22Rv1 (cell line): Measurements from ENCODE around the gene ZBTB45.

Experiments
- H3K27ac ChIP-seq: fragments of 450-650 bp; 2 replicates; pipeline ENCODE4 v1.5.1; 2017
- ZFX ChIP-seq: fragments of 450-650 bp; IDR thresholded peaks from 2 replicates; pipeline ENCODE4 v1.6.1; 2017; ENCODE audit warnings: antibody characterized with exemption, borderline replicate concordance
- TF ChIP-seq, protein P1 (sequence below): fragments of 450-650 bp; IDR thresholded peaks from 2 replicates; pipeline ENCODE4 v1.5.1; 2017; ENCODE audit warnings: mild to moderate bottlenecking

Gene ZBTB45

DNA sequence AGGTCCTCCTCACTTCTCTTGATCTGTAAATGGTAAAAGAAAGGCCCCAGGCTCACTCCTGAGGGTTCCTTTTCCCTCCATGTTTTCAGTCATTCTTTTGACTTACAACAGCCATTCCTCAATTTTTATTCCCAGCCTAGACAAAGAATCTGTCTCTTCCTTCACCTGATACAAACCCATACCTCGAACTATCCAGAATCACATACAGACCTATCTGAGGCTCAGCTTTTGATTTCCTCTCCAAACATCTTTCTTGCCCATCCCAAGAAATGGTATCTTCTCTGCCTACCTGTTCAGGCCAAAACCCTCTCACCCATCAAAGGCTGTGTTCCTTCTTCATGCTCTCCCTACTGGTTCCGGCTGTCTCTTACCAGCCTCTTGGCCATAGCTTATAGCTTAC, 33.0 kb upstream of the ZBTB45 start:
- peak overlapping the region; percentile 99 for H3K27ac ChIP-seq
- TF ChIP-seq ZFX, result no peak
- TF ChIP-seq, protein P1, sequence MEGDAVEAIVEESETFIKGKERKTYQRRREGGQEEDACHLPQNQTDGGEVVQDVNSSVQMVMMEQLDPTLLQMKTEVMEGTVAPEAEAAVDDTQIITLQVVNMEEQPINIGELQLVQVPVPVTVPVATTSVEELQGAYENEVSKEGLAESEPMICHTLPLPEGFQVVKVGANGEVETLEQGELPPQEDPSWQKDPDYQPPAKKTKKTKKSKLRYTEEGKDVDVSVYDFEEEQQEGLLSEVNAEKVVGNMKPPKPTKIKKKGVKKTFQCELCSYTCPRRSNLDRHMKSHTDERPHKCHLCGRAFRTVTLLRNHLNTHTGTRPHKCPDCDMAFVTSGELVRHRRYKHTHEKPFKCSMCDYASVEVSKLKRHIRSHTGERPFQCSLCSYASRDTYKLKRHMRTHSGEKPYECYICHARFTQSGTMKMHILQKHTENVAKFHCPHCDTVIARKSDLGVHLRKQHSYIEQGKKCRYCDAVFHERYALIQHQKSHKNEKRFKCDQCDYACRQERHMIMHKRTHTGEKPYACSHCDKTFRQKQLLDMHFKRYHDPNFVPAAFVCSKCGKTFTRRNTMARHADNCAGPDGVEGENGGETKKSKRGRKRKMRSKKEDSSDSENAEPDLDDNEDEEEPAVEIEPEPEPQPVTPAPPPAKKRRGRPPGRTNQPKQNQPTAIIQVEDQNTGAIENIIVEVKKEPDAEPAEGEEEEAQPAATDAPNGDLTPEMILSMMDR, result no peak

DNA sequence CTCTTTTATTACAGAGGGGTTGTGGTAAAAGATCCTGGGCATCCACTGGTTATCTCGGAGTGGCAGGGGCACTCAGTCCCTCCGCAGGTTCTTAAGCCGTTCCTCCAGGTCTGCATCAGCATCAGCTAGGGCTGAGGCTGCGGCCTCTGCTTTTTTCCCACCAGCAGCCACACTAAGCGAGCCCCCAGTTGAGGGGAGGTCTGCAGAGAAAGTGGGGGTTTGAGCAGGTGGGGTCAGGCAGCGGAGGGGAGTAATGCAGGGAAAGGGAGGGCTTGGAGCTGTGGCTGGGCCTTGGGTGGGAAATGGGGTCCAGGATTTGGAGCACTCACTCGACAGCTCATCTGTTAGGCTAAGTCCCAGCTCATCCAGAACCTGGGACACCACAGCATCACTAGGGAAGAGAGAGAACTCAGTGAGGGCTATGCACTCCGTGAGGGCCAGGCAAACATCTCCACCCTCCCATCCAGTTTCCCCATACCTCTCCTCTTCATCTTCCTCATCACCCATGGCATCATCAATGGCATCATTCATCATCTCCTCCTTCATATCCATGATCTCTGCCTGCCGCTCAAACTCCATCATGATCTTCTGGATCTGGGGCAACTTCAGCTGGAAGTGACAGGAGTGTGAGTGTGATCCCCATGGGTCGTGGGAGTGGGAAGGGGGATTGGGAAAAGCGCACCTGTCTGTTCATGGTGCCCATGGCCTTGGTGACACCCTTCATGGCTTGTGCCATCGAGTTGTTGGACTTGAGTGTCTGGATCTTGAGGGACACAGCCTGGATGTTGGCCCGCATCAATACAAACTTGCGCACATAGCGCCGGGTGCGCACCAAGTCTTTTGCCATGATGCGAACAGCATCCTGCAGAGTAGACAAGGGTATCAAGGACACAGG, 32.2 kb upstream of the ZBTB45 start:
- no peak for TF ChIP-seq ZFX
- TF ChIP-seq, protein P1, result no peak
- H3K27ac ChIP-seq, result peak overlapping the region; percentile 99

DNA sequence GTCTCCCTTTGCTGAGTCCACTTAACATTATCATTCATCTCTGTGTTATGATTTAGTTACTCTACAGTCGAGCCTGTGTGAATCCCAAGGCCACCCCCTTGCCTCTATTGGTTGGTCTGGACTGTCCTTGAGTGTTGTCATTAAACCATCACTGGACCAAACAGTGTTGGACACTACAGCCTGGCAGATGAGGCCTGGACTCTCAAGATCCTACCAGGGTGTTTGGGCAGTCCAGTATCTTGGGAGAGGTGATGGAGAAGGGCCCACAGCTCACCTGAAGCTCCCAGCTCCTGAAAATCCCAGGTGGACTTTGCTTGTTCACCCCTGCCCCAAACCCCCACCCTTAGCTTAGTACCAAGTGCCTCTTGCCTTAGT, 31.5 kb upstream of the ZBTB45 start:
- TF ChIP-seq, protein P1, result no peak
- no peak for TF ChIP-seq ZFX
- H3K27ac ChIP-seq, result peak overlapping the region; percentile 99

DNA sequence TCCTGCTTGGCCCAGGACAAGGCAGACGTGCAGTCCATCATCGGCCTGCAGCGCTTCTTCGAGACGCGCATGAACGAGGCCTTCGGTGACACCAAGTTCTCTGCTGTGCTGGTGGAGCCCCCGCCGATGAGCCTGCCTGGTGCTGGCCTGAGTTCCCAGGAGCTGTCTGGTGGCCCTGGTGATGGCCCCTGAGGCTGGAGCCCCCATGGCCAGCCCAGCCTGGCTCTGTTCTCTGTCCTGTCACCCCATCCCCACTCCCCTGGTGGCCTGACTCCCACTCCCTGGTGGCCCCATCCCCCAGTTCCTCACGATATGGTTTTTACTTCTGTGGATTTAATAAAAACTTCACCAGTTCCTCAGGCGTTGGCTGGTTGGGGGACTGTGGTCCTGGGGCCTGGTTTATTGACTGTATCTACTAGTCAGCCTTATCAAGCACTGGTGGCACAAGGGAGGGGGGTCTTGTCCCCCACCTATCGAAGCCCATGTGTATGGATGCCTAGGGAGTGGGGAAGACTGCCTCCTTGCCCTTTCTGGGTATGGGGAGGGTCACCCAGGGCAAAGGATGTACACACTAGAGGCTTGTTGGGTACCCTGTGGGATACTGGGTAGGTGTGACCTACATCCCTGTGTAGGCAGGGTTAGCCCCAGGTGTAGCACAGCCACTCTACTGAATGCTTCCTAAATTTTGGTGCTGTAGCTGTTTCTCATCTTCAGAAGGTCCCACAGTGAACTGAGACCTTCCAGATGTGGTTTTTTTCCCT, 30.9 kb upstream of the ZBTB45 start:
- TF ChIP-seq ZFX, result no peak
- TF ChIP-seq, protein P1, result no peak
- H3K27ac ChIP-seq, result peak overlapping the region; percentile 99; the same call in 1 of the 2 replicates

DNA sequence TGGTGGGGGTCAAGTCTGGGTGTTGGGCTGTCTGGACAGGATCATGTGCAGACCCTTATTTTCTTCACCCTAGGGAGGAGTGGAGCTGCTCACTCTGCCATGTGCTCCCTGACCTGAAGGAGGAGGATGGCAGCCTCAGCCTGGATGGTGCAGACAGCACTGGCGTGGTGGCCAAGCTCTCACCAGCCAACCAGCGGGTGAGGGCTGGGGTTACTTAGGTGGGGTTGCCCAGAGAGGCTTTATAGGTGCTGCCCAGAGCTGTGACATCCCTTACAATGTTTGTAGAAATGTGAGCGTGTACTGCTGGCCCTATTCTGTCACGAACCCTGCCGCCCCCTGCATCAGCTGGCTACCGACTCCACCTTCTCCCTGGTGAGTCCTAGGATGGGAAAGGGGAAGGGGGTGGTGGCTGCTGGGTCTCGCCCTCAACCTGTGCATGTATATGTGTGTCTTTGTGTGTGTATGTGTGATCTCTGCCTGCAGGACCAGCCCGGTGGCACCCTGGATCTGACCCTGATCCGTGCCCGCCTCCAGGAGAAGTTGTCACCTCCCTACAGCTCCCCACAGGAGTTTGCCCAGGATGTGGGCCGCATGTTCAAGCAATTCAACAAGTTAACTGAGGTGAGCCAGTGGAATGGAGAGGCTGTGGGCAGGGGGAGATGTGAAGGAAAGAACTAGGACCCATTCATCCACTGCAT, 30.2 kb upstream of the ZBTB45 start:
- TF ChIP-seq ZFX, result no peak
- TF ChIP-seq, protein P1, result no peak

DNA sequence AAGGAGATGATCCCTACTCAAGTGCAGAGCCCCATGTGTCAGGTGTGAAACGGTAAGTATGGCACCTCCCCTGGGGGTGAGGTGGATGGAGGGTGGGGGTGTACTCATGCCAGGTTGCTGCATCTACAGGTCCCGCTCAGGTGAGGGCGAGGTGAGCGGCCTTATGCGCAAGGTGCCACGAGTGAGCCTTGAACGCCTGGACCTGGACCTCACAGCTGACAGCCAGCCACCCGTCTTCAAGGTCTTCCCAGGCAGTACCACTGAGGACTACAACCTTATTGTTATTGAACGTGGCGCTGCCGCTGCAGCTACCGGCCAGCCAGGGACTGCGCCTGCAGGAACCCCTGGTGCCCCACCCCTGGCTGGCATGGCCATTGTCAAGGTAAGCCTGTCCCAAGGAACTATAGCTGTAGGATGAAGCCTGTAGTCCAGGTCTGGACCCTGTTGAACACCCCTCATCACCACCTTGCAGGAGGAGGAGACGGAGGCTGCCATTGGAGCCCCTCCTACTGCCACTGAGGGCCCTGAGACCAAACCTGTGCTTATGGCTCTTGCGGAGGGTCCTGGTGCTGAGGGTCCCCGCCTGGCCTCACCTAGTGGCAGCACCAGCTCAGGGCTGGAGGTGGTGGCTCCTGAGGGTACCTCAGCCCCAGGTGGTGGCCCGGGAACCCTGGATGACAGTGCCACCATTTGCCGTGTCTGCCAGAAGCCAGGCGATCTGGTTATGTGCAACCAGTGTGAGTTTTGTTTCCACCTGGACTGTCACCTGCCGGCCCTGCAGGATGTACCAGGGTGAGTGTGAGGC, 29.5 kb upstream of the ZBTB45 start:
- 0 out of 2 replicates have a peak overlapping the region, but pooled peaks have one; percentile 99 for H3K27ac ChIP-seq
- TF ChIP-seq ZFX, result no peak
- TF ChIP-seq, protein P1, result no peak

More for the DNA sequence above, 30.2 kb upstream of the ZBTB45 start:
- H3K27ac ChIP-seq, result 0 out of 2 replicates have a peak overlapping the region, but pooled peaks have one; percentile 99
